ENCODE measurements around the gene MYL2. TPM values are rescaled to one million over a fixed set of nuclear protein-coding genes. Genes with fewer than 3 reads are reported as not detected.

The MYL2 gene
- total RNA-seq, 3 donors from 2014 or later (not counting 1 experiment from before 2014, with no cell fraction given), result not detected

- no peaks in the 10 kb centered on the region for H3K27me3 ChIP-seq (ENCODE audit: control insufficient read depth, insufficient read depth, low read length)
- H3K4me3 ChIP-seq (ENCODE audit: low read length), result no peak overlapping the region
- intact Hi-C loops (cut with micrococcal nuclease), result loop anchor here (1.0 kb wide), 1 partner anchor 420 kb away; no protein-coding TSS in a partner anchor
- Mint-ChIP-seq H3K36me3 (no peaks in the 10 kb centered on the region), H3K4me3 (no peak overlapping the region), H3K27ac (no peak overlapping the region), H3K9me3 (no peaks in the 10 kb centered on the region), H3K27me3 (ENCODE audit: low read depth in 2 of 2) (peaks cover 2 to 23% of the 10 kb centered on the region in 2 donors), H3K4me1 (peaks cover 6% of the 10 kb centered on the region in 2 donors)
- H3K27ac ChIP-seq (ENCODE audit: low read length), result no peak overlapping the region
- WGBS (ENCODE audit: insufficient coverage), result 84% methylated on average over 3 of the region's 3 CpGs
- no peak for ATAC-seq
- no peak for DNase-seq
- no peak for TF ChIP-seq CTCF (IDR thresholded peaks at IDR 0.05)
- H3K9me3 ChIP-seq (ENCODE audit: control insufficient read depth, insufficient read depth, low read length), result no peaks in the 10 kb centered on the region
- H3K36me3 ChIP-seq (ENCODE audit: control insufficient read depth, insufficient read depth, low read length), result no peaks in the 10 kb centered on the region
- H3K4me1 ChIP-seq (ENCODE audit: control insufficient read depth, insufficient read depth, low read length), result peaks cover 6% of the 10 kb centered on the region
These were observed 26.4 kb downstream of the MYL2 start for GRCh38 chr12:110893956-110894355.

GRCh38 chr12:110889361-110889760 is 31.0 kb downstream of the MYL2 start:
- Histone ChIP-seq H3K36me3 (ENCODE audit: control insufficient read depth, insufficient read depth, low read length) (no peaks in the 10 kb centered on the region), H3K27ac (ENCODE audit: low read length) (no peak overlapping the region), H3K4me3 (ENCODE audit: low read length) (no peak overlapping the region), H3K9me3 (ENCODE audit: control insufficient read depth, insufficient read depth, low read length) (no peaks in the 10 kb centered on the region), H3K4me1 (ENCODE audit: control insufficient read depth, insufficient read depth, low read length) (peaks cover 13% of the 10 kb centered on the region), H3K27me3 (ENCODE audit: control insufficient read depth, insufficient read depth, low read length) (no peaks in the 10 kb centered on the region)
- no peak for TF ChIP-seq CTCF (IDR thresholded peaks at IDR 0.05)
- Mint-ChIP-seq H3K4me3 (no peak overlapping the region), H3K4me1 (peaks cover 9 to 10% of the 10 kb centered on the region in 2 donors), H3K36me3 (no peaks in the 10 kb centered on the region), H3K9me3 (no peaks in the 10 kb centered on the region), H3K27me3 (ENCODE audit: low read depth in 2 of 2) (peaks cover 2 to 12% of the 10 kb centered on the region in 2 donors), H3K27ac (no peak overlapping the region)
- DNase-seq (no peak), ATAC-seq (no peak)
- 91% methylated on average over 12 of the region's 12 CpGs for WGBS (ENCODE audit: insufficient coverage)
- intact Hi-C loops (cut with micrococcal nuclease), result loop anchor here (5.0 to 10.0 kb wide), 2 partner anchors 377 to 535 kb away; no protein-coding TSS in a partner anchor

- ATAC-seq, result no peak
- peak; percentile 59 for TF ChIP-seq CTCF (IDR thresholded peaks at IDR 0.05)
These were observed 32.0 kb downstream of the MYL2 start for GRCh38 chr12:110888256-110888991.

More at GRCh38 chr12:110888256-110888991, 32.0 kb downstream of the MYL2 start:
- Mint-ChIP-seq H3K36me3 (no peaks in the 10 kb centered on the region), H3K27ac (peak overlapping the region in 1 of 2 donors; percentile 91), H3K4me3 (peak overlapping the region; percentile 89), H3K27me3 (ENCODE audit: low read depth in 2 of 2) (peaks cover 0 to 3% of the 10 kb centered on the region in 2 donors), H3K4me1 (peaks cover 6 to 7% of the 10 kb centered on the region in 2 donors), H3K9me3 (no peaks in the 10 kb centered on the region)
- Histone ChIP-seq H3K9me3 (ENCODE audit: control insufficient read depth, insufficient read depth, low read length) (no peaks in the 10 kb centered on the region), H3K4me3 (ENCODE audit: low read length) (peak overlapping the region; percentile 59), H3K27me3 (ENCODE audit: control insufficient read depth, insufficient read depth, low read length) (no peaks in the 10 kb centered on the region), H3K4me1 (ENCODE audit: control insufficient read depth, insufficient read depth, low read length) (peaks cover 11% of the 10 kb centered on the region), H3K27ac (ENCODE audit: low read length) (no peak overlapping the region), H3K36me3 (ENCODE audit: control insufficient read depth, insufficient read depth, low read length) (no peaks in the 10 kb centered on the region)
- intact Hi-C loops (cut with micrococcal nuclease), result loop anchor here (1.0 to 10.0 kb wide), 4 partner anchors 376 to 788 kb away; partner anchors contain the start of gene ARPC3
- 37% methylated on average over 5 of the region's 5 CpGs for WGBS (ENCODE audit: insufficient coverage)
- no peak for DNase-seq
